Measurements from ENCODE around the gene BBS7. TPM values are rescaled to one million over a fixed set of nuclear protein-coding genes. Genes with fewer than 3 reads are reported as not detected.

BBS7 gene
- total and polyA plus RNA-seq, 2 experiments from 2014 or later: 14.8 to 30.8 TPM

- Histone ChIP-seq H3K9me2 (ENCODE audit: insufficient read depth) (no peaks in the 10 kb centered on the region), H3K27ac (ENCODE audit: low read depth) (no peak overlapping the region), H3K4me3 (no peak overlapping the region), H3K4me2 (no peak overlapping the region), H3K27me3 (ENCODE audit: insufficient read depth) (no peaks in the 10 kb centered on the region), H2AFZ (no peak overlapping the region), H3K4me1 (ENCODE audit: insufficient read depth) (peaks cover 11% of the 10 kb centered on the region; the same call in 1 of the 2 replicates), H3K79me2 (replicated peaks; ENCODE audit: insufficient read depth) (peaks cover 39% of the 10 kb centered on the region), H3K36me3 (ENCODE audit: insufficient read depth) (peaks cover 80% of the 10 kb centered on the region), H4K20me1 (replicated peaks; ENCODE audit: insufficient read depth) (peaks cover 15% of the 10 kb centered on the region), H3F3A (replicated peaks; ENCODE audit: low read depth) (peaks cover 5% of the 10 kb centered on the region; the same call in 1 of the 2 replicates)
- peaks cover 16% of the 10 kb centered on the region for H3K27me3 Mint-ChIP-seq (ENCODE audit: insufficient read depth, low read depth, poor library complexity)
- no peak for DNase-seq (ENCODE audit: low spot score)
- H3K36me3 Mint-ChIP-seq (ENCODE audit: low read depth): peaks cover 83% of the 10 kb centered on the region
- no peaks in the 10 kb centered on the region for H3K9me3 Mint-ChIP-seq
- H3K27ac Mint-ChIP-seq: no peak overlapping the region
- ATAC-seq: no peak
- no peak overlapping the region for H3K4me3 Mint-ChIP-seq
- peaks cover 7% of the 10 kb centered on the region for H3K4me1 Mint-ChIP-seq
- TF ChIP-seq CREB1 (CRISPR knock-in tag; IDR thresholded peaks at IDR 0.05; ENCODE audit: low read depth) (no peak), NANOG (IDR thresholded peaks at IDR 0.05; ENCODE audit: borderline replicate concordance) (no peak), CTCF (conservative IDR thresholded peaks at IDR 0.05; ENCODE audit: low read depth in 2 of 2) (no peak), REST (IDR thresholded peaks at IDR 0.05; ENCODE audit: unreplicated experiment) (no peak), STAT1 (IDR thresholded peaks at IDR 0.05; ENCODE audit: unreplicated experiment) (no peak)
Measured at GRCh38 chr4:121819216-121819965, 50.9 kb downstream of the BBS7 start.

GRCh38 chr4:121818215-121818614 is 52.1 kb downstream of the BBS7 start:
- Histone ChIP-seq H3K79me2 (replicated peaks; ENCODE audit: insufficient read depth) (peaks cover 37% of the 10 kb centered on the region), H3K36me3 (ENCODE audit: insufficient read depth) (peaks cover 90% of the 10 kb centered on the region), H3K27me3 (ENCODE audit: insufficient read depth) (no peaks in the 10 kb centered on the region), H2AFZ (no peak overlapping the region), H4K20me1 (replicated peaks; ENCODE audit: insufficient read depth) (peaks cover 19% of the 10 kb centered on the region), H3K4me1 (ENCODE audit: insufficient read depth) (peaks cover 11% of the 10 kb centered on the region; the same call in 1 of the 2 replicates), H3K4me2 (no peak overlapping the region), H3K27ac (ENCODE audit: low read depth) (no peak overlapping the region), H3K9me2 (ENCODE audit: insufficient read depth) (no peaks in the 10 kb centered on the region), H3F3A (replicated peaks; ENCODE audit: low read depth) (peaks cover 5% of the 10 kb centered on the region; the same call in 1 of the 2 replicates), H3K4me3 (no peak overlapping the region)
- ATAC-seq (no peak), DNase-seq (ENCODE audit: low spot score) (no peak)
- Mint-ChIP-seq H3K36me3 (ENCODE audit: low read depth) (peaks cover 89% of the 10 kb centered on the region), H3K4me3 (no peak overlapping the region), H3K9me3 (no peaks in the 10 kb centered on the region), H3K27ac (no peak overlapping the region), H3K27me3 (ENCODE audit: insufficient read depth, low read depth, poor library complexity) (peaks cover 8% of the 10 kb centered on the region), H3K4me1 (peaks cover 7% of the 10 kb centered on the region)
- TF ChIP-seq POLR2AphosphoS5 (IDR thresholded peaks at IDR 0.05; ENCODE audit: low read depth) (peak; percentile 16; the same call in 1 of the 2 replicates), CREB1 (CRISPR knock-in tag; IDR thresholded peaks at IDR 0.05; ENCODE audit: low read depth) (no peak)
